Measurements from ENCODE around the gene DOK5.
"Not testable (repeated sequence)": the region's sequence is repeated elsewhere in the genome, so short reads cannot be mapped to it uniquely, and the experiment has no call there.

The DOK5 gene

DNA sequence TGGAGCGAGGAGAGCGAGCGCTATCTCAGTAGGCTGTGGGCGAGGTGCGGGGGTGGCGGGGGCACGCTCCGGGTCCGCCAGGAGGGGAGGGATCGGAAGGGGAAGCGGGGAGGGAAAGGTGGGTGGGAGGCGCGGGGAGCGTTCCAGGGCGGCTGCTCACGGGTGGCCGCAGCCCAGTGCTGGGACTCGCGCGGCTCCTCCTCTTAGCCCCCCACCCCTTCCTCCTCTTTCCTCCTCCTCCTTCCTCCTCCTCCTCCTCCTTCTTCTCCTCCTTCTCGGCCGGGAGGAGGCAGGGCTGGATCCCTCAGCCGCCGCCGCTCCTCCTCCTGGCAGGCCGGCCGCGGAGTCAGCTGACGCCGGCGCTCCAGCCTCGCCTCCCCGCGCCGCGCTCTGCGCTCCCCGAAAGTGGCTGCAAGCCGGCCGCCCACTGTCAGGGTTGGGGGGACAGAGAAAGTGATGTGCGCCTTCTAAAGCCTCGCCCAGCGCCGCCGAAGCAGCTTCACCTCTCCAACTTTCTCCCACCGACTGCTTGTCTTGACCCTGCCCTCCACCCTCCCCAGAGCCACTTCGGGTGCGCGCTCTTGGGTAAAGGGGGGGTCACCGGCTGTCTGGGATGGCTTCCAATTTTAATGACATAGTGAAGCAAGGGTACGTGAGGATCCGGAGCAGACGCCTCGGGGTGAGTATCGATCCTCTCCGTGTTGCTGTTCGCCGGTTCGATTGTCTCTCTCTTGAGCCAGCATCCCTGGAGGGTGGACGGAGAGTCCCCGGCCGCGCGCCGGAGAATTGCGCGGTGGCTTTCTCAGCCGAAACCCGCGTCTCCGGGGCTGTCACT lies at the start of gene DOK5:
TSS of gene DOK5 (plus strand) at position 260 of the 835 bp plus-strand sequence. CDS start at position 614, 354 bp downstream.
- DNase-seq (ENCODE audit: low read depth), result no peak

DNA sequence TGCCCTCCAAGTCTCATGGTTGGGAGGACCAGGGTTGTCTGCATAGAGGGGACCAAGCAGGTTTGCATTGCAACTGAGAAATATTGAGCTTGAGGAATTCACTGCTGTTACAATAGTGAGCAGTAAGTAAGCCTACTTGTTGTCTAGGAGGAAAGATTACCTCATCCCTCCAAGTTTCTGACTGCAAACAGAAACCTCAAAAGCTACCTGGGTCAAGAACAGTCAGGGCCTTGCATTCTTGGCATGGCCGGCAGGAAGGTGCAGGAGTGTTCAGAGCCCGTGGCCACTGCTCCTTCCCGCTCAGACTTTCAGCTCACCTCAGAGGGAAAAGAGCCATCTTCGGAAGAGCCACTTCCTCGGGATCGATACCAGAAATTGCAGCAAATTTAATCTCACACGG lies 46.0 kb upstream of the DOK5 start:
- no peak for DNase-seq (ENCODE audit: low read depth)

DNA sequence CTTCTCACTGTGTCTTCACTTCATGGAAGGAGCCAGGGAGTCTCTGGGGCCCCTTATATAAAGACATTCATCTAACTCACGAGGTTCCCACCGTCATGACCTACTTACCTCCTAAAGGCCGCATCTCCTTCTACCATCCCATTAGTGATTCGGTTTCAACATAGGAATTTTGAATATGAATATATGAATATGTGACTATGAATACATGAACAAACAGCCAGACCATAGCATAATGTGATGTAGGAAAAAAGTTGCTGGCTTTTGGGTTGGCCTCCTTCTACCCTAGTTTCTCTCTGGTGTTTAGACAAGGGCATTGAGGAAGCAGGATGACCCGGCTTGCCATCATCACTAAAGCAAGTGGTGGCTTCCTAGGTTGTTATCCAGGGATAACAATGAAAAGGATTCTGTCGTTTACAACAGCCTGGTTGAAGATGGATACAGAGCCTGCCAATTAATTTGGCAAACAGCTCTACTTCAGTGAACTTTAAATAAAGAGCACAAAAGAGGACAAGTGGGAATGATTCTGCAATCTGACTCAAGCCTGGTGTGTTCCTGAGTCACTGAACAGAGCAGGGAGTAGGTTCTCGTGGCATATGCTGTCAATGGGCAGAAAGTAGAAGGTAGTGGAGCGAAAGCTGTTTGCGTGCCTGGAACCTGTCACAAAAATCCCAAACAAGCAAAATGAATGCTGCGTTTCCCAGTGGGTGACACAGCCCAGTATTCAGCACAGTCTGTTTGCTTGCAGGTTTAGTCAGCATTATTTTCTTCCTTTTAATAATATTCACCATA lies 44.0 kb upstream of the DOK5 start:
- no peak for DNase-seq (ENCODE audit: low read depth)

DNA sequence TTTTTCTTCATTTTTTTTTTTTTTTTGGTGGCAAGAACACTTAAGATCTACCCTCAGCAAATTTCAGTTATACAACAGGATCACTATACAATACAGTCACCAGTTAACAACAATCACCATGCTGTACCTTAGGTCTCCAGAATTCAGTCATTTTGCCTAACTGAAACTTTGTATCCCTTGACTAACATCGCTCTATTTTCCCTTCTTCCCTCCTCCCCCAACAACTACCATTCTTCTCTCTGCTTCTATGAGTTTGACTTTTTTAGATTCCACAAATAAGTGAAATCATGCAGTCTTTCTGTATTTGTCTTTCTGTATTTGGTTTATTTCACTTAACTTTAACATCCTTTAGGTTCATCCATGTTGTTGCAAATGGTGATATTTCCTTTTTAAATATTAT lies 42.4 kb upstream of the DOK5 start:
- no peak for DNase-seq (ENCODE audit: low read depth)

DNA sequence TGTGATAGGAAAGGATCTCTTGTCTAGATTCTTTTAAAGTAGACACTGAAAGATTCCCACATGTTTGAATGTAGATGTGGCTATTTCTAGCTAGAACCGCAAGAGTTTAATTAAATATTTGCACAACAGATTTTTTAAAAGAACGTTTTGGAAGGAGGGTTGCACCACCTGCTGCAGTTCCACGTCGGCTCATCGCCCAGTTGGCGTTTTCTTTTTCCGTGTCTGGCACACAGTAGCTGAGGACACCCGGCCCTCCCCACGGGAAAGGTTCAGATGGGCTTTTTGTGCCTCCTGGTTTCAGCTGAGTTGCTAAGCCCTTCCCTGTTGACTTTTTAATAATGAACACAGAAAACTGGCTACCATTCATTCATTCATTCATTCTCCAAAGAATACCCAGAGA lies 41.8 kb upstream of the DOK5 start:
- DNase-seq (ENCODE audit: low read depth), result no peak

DNA sequence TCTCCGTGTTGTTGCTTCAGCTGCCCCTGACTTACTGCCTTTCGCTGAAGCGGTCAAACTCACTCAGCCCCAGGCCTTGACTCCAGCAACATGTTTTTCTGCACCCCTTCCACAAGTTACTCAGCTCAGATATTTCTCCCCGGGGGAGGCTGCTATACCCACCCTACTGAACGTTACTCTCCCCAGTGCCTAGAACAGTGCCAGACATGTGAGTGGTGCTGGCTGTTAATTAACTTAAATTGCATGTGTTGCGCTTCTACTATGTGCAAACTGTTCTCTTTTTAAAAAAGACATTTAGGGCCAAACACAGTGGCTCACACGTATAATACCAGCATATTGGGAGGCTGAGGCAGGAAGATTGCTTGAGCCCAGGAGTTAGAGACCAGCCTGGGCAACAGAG lies 41.2 kb upstream of the DOK5 start:
- DNase-seq (ENCODE audit: low read depth), result no peak

DNA sequence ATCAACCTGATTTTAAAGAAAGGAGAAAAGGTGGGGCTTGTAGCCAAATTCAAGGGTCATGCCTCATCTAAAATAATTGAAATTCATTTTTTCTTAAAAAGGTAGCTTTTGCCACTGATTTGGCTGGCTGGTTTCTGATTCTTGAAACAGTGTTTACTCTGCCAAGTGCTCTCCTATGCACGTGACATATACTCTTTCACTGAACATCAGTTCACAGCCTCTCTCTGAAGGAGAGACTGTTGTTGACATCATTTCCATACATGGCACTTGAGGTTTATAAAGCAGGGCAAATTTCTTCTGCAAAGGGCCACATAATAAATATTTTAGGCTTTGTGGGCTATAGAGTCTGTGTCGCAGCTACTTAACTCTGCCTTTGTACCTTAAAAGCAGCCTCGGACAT lies 40.4 kb upstream of the DOK5 start:
- no peak for DNase-seq (ENCODE audit: low read depth)

DNA sequence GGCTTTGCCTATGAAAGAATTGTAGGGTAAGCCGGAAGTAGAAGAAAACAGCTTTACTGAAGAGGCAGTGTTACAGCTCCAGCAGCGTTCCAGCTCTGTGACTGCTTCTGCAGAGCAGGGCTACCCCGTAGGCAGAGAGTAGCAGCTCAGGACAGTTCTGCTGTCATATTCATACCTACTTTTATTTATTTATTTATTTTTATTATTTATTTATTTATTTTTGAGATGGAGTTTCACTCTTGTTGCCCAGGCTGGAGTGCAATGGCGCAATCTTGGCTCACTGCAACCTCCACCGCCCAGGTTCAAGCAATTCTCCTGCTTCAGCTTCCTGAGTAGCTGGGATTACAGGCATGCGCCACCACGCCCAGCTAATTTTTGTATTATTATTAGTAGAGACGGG lies 39.0 kb upstream of the DOK5 start:
- not testable (repeated sequence) for DNase-seq (ENCODE audit: low read depth)

DNA sequence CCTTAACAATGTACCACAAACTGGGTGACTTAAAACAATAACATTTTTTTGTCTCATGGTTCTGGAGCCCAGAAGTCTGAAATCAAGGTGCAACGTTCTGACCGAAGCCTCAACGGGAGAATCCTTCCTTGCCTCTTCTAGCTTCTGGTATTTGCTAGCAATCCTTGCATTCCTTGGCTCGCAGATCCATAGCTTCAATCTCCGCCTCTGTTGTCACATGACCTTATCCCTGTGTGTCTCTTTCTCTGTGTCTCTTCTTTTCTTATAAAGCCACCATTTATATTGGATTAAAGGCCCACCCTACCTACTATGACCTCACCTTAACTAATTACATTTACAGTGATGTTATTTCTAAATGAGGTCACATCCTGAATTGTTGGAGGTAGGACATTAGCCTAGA lies 37.2 kb upstream of the DOK5 start:
- no peak for DNase-seq (ENCODE audit: low read depth)

DNA sequence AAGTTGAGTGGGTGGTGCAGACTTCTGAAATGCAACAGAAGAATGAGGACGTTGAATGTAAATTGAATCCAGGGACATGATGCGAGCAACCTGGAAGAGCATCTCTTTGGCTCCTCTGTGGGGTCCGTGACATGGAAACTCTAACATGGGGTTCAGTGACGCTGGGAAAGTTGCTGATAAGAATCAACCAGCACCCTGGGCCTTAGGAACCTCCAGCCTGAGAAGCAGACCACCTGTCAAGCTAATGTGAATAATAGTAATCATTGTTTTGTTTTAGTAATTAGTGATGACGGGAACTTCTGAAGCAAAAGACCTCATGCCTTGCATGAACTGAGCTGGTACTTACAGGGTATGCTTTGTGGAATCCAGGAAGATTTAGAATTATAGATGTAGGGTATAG lies 25.2 kb upstream of the DOK5 start:
- DNase-seq (ENCODE audit: low read depth), result no peak

DNA sequence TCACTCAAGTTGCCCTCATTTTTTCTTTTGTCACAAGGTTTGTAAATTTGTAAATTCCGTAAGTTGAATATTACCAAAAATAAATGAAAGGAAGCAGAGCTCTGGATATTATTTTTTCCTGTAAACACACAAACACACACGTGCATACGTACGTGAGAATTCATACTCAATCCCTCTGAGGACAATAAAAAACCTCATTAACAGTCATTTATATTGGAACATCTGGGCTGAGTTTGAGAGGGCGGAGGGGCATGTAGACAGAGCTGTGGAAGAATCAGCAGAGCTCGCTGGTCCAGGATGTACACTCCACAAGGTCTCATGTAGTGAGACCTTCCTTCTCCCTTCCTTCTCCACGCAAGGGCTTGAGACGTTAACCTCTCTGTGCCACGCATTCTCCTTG lies 24.2 kb upstream of the DOK5 start:
- no peak for DNase-seq (ENCODE audit: low read depth)

DNA sequence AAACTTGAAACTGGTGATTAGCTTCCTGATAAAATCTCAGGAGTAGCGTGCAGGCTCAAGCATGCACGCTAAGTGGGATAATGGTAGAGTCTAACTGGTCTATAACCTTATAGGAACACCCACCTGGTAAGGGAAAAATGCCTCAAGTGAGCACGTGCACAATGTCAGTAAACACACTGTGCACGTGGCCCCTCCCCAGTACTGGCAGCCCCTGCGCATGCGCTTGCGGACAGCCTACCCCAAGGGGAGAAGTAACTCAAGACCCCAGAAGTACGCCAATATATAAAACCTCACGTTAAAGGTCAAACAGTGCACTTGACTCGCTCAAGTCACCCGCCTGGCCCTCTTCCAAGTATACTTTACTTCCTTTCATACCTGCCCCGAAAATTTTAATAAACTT lies 23.1 kb upstream of the DOK5 start:
- DNase-seq (ENCODE audit: low read depth), result no peak

DNA sequence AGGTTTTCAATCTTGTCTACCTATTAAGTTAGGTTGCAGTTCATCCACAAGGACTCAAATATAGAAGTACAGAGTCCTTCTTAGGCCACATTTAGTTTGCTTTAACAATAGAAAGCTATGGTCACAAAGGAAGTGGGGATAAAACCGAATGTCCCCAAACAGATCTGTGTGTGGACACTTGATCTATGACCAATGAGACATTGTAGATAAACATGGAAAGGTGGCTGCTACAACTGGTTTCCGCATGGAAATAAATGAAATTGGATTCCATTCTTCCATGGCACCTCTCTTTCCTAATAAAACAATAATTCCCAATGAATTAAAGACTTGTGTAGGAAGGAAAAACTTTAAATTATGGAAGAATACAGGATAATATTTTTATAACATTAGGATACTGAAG lies 20.4 kb upstream of the DOK5 start:
- no peak for DNase-seq (ENCODE audit: low read depth)

DNA sequence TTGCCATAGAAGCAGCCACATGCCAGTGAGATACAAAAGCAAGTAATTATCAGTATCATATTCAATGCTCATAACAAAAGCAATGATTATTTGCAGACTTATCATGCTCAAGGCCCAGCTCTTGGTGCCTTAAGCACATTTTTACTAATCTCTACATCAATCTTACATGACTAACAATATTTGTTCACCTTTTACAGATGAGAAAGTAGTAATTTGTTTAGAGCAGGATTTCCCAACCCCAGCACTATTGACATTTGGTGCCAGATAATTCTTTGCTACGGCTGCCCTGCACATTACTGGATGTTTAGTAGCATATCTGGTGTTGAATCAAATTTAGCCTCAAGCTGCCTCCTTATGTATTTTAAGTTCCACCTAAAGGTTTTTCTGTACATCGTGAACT lies 19.0 kb upstream of the DOK5 start:
- no peak for DNase-seq (ENCODE audit: low read depth)

DNA sequence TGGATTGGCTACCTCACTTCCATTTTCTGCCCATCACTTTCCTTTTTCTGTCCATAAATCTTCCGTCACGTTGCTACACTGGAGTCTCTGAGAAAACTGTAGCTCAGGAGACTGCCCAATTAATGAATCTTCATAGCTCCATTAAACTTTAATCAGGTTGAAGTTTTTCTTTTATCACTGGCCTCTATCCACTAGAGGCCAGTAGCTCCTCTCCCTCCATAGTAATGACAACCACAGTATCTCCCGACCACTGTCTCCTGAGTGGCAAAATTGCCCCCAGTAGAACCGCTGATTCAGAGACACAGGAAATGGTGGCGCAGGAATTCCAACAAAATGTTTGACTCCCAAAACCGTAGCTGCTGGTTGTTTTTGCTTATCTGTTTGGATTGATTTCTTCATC lies 18.4 kb upstream of the DOK5 start:
- no peak for DNase-seq (ENCODE audit: low read depth)

DNA sequence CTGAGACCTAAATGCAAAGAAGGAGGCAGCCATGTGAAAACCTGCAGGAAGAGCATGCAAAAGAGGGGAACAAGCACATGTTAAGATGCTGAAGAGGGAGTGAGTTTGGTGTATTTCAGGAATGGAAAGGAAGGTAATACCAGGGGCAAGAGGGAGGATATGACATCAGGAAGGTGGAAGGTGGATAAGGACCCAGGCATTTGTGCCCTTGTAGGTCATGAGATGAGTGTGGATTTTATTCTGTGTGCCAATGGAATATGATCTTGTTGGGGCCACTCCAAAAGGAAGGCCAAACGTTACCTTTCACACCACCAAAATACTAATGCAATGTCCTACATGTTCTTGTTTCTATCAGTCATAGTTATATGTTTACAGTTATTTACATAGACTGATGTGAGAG lies 17.2 kb upstream of the DOK5 start:
- DNase-seq (ENCODE audit: low read depth), result no peak

DNA sequence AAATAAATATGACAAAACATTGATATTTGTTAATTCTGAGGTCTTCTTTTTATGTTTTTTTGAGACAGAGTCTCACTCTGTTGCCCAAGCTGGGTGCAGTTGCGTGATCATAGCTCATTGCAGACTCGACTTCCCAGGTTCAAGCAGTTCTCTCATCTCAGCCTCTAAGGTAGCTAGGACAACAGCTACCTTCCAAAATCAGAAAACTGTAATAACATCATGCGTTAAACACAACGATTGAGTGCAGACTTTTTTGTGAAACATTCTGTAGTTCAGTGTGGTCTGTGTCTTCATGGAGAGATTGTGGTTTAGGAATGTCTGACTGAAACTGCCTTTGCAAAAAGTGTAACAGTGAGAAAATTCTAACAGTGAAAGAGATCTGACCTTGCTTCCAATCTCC lies 16.1 kb upstream of the DOK5 start:
- no peak for DNase-seq (ENCODE audit: low read depth)

DNA sequence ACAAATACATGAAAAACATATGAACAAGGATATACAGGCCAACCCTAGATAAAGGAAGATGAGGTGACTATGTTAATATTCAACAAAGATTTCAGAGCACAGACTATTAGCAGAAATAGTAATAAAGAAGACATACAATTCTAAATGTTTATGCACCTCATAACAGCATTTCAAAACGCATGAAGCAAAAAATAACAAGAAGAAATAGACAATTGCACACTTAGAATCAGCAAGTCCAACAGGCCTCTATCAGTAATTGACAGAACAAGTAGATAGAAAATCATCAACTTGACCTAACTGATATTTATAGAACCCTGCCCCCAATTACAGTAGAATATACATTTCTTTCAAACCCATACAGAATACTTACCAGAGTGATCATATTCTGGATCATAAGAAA lies 11.4 kb upstream of the DOK5 start:
- DNase-seq (ENCODE audit: low read depth), result no peak

DNA sequence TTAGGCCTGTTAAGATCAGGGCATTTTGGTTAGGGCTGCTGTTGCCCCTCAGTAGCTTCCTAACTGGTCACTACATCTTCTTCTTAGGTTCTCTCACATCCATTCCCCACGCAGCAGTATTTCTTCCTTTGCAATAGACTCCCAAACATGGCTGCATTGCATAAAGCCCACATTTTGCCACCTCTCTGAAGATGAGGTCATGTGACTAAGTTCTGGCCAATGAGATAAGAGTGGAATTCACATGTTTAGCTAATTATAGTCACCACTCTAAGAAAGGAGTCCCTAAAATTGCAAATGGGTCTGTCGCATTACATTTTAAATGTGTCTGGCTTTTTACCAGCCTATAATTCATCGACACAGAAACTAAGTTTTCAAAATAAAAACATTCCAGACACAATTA lies 9.3 kb upstream of the DOK5 start:
- DNase-seq (ENCODE audit: low read depth), result no peak

DNA sequence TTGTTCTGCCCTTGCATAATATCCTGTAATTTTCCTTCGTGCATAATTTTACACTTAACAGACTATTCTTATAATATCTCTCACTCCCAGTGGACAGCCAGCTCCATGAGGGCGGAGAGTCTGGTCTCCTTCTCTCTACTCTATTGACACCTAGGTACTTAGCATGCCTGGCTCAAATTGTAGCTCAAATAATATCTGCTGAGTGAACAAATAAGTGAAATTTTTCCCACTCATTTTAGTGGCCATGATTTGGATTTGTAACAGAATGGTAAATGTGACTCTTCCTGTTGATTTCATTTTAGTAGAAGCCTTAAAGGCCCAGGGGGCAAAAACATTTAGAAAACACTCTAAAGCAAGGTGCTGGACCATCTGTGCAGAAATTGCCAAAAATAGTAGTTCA lies 7.8 kb upstream of the DOK5 start:
- no peak for DNase-seq (ENCODE audit: low read depth)

DNA sequence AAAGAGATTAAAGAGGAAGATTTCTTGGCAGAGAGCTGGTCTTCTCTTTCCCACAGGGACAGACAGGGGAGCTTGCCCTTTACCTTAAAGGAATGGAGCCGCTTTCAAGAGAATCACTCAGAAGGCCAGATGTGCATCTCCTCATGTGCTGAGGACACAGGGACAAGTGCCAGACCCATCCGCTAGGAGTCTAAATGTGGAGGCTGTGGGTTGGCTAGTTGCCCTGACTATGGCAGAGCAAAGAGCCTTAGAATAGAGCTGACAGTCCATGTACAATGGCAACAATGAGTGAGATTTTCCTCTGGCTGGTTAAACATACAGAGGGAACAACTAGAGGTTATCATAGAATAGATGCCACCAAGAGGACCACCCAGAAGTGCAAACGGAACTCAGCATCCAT lies 7.3 kb upstream of the DOK5 start:
- no peak for DNase-seq (ENCODE audit: low read depth)

DNA sequence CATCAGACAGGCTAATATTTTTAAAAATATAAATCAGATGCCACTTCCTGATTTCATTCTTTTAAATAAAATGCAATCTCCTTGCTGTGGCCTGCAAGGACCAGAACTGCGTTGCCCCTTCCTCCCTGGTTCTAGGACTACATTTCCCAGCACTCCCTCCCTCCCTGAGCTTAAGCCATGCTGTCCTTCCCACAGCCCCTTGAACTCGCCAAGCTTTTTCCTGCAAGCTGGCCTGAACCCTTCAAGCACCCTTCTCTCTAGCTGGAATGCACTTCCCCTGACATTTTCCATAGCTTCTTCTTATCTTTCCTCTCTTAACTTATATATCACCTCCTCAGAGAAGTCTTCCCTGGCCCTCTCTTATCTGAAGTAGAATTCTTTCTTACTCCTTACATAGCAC lies 6.1 kb upstream of the DOK5 start:
- DNase-seq (ENCODE audit: low read depth), result no peak

DNA sequence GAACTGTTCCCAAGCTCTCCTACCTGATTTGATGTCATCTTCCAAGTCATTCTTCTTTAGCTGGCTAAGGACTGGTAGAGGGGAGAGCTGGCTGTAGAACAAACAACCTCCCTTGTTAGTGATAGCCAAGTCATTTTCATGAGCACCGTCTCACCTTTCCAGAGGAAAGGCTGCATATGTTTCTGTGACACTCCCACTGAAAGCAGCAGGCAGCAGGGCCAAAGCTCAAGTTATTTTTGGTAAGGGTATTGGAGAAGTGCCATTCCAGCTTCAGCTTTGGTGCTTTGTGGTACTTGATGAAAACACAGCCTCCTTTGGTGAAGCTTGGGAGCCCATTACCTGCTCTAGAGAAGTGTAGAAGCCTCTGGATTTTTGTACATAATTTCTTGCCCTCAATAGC lies 5.4 kb upstream of the DOK5 start:
- no peak for DNase-seq (ENCODE audit: low read depth)

DNA sequence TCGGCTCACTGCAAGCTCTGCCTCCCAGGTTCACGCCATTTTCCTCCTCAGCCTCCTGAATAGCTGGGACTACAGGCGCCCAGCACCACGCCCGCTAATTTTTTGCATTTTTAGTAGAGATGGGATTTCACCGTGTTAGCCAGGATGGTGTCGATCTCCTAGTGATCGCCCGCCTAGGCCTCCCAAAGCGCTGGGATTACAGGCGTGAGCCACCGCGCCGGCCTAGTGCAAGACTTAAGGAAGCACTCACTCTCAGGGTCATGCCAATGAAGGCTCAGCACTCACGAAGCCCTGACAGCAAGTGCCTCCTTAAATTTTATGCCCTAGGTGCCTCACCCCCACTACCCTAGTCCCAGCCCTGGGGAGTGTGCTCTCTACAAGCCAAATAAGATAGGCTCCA lies 4.7 kb upstream of the DOK5 start:
- no peak for DNase-seq (ENCODE audit: low read depth)
